Endothelial cell of umbilical vein (primary cell): ENCODE data around the gene AGTPBP1. TPM values are rescaled to one million over a fixed set of nuclear protein-coding genes. Genes with fewer than 3 reads are reported as not detected.

Experiments used
- BruUV-seq: library from RNA; stranded (reverse); fragments of 400-500 nt; replicated peaks from 2 replicates; lab custom pipeline; 2021; lab: Mats Ljungman, UMichigan
- CTCF ChIA-PET: fragments of 300-600, 350-600 bp; sonication (Branson Sonifier 250); formaldehyde crosslinking; loops from one replicate; lab custom pipeline; 2021; ENCODE audit warnings: antibody characterized with exemption, inconsistent platforms; lab: Charles Lee
- POLR2A ChIA-PET: fragments of 300-600, 350-600 bp; sonication (Branson Sonifier 250); formaldehyde crosslinking; loops from one replicate; lab custom pipeline; 2021; ENCODE audit warnings: antibody characterized with exemption, inconsistent platforms; lab: Charles Lee
- DNase-seq: peaks from one replicate; pipeline ENCODE4 v3.0.0-alpha.2; 2011; ENCODE audit warnings: low read depth, low spot score
- FAIRE-seq: peaks from 2 replicates; lab custom pipeline; 2011; peaks lifted over from hg19 to GRCh38; lab: Jason Lieb, UNC
- H2AFZ ChIP-seq: 2 replicates; pipeline ENCODE4 v1.6.0; 2012; ENCODE audit warnings: low read depth, low read length, control low read depth, inconsistent platforms
- H3K27ac ChIP-seq: 2 replicates; pipeline ENCODE4 v1.5.1; 2011; ENCODE audit warnings: low read depth, mild to moderate bottlenecking, control low read depth, low read length, moderate library complexity; ENCODE audit not compliant: insufficient read depth
- H3K27me3 ChIP-seq, 2 experiments: 2 replicates each; pipeline versions ENCODE4 v1.6.0 to v1.6.1; 2011; ENCODE audit warnings: low read length in 2 of 2, mixed read lengths in 1 of 2; ENCODE audit not compliant: control insufficient read depth in 2 of 2, insufficient read depth in 2 of 2
- H3K36me3 ChIP-seq, 2 experiments: 2 replicates in 1 of 2; 3 replicates in 1 of 2; pipeline ENCODE4 v1.5.1; 2011; ENCODE audit warnings: low read length in 2 of 2, mild to moderate bottlenecking in 1 of 2, moderate library complexity in 1 of 2; ENCODE audit not compliant: control insufficient read depth in 2 of 2, insufficient read depth in 2 of 2; ENCODE audit errors: extremely low read depth in 1 of 2
- H3K4me1 ChIP-seq: 3 replicates; pipeline ENCODE4 v1.5.1; 2011; ENCODE audit warnings: mild to moderate bottlenecking, low read length; ENCODE audit not compliant: control insufficient read depth, insufficient read depth; ENCODE audit errors: extremely low read depth
- H3K4me2 ChIP-seq: 2 replicates; pipeline ENCODE4 v1.6.1; 2011; ENCODE audit warnings: low read length, control low read depth, mixed read lengths; ENCODE audit not compliant: insufficient read depth
- H3K4me3 ChIP-seq, 3 experiments: fragments of 200-600 bp in 1 of 3; sonication (generic), shearing (Covaris generic) in 1 of 3; replicated peaks in 1 of 3; 2 replicates each; pipeline ENCODE4 v1.5.1; 2011 to 2016; ENCODE audit warnings: control low read depth in 3 of 3, low read length in 3 of 3, mild to moderate bottlenecking in 2 of 3, inconsistent platforms in 1 of 3, low read depth in 1 of 3, moderate library complexity in 1 of 3; ENCODE audit not compliant: insufficient read depth in 1 of 3
- H3K79me2 ChIP-seq: 2 replicates; pipeline ENCODE4 v1.6.0; 2012; ENCODE audit warnings: low read length, inconsistent platforms; ENCODE audit not compliant: control insufficient read depth, insufficient read depth
- H3K9ac ChIP-seq: replicated peaks from 2 replicates; pipeline ENCODE3; 2011; ENCODE audit warnings: low read length, control low read depth; ENCODE audit not compliant: insufficient read depth; ENCODE audit errors: extremely low read depth
- H3K9me1 ChIP-seq: replicated peaks from 3 replicates; pipeline ENCODE4 v1.6.0; 2011; ENCODE audit warnings: mild to moderate bottlenecking, low read length; ENCODE audit not compliant: control insufficient read depth, insufficient read depth; ENCODE audit errors: extremely low read depth
- H3K9me3 ChIP-seq: replicated peaks from 2 replicates; pipeline ENCODE4 v1.5.1; 2012; ENCODE audit warnings: low read length, inconsistent platforms; ENCODE audit not compliant: control insufficient read depth, insufficient read depth
- H4K20me1 ChIP-seq: replicated peaks from 2 replicates; pipeline ENCODE3; 2011; ENCODE audit warnings: mild to moderate bottlenecking, low read length; ENCODE audit not compliant: control insufficient read depth, insufficient read depth; ENCODE audit errors: extremely low read depth
- CTCF ChIP-seq, 2 donors: IDR thresholded peaks; 1 replicate in 1 of 2; 2 replicates in 1 of 2; pipeline ENCODE4 v1.5.1; 2011; ENCODE audit warnings: low read length in 2 of 2, mild to moderate bottlenecking in 2 of 2, moderate library complexity in 2 of 2, control low read depth in 1 of 2, inconsistent platforms in 1 of 2, low read depth in 1 of 2; ENCODE audit not compliant: insufficient read depth in 1 of 2; ENCODE audit errors: extremely low read depth in 1 of 2
- EZH2 ChIP-seq: IDR thresholded peaks from 2 replicates; pipeline ENCODE4 v1.6.1; 2012; ENCODE audit warnings: borderline replicate concordance, low read depth, mild to moderate bottlenecking, moderate library complexity, low read length, inconsistent platforms; ENCODE audit not compliant: severe bottlenecking
- FOS ChIP-seq: IDR thresholded peaks from 2 replicates; pipeline ENCODE4 v1.6.1; 2011; ENCODE audit warnings: mild to moderate bottlenecking, low read length, moderate library complexity, borderline replicate concordance; ENCODE audit not compliant: insufficient read depth
- GATA2 ChIP-seq: IDR thresholded peaks from 2 replicates; pipeline ENCODE4 v1.7.0; 2011; ENCODE audit warnings: low read depth, mild to moderate bottlenecking, moderate library complexity, mixed read lengths, low read length; ENCODE audit not compliant: insufficient read length, insufficient read depth
- JUN ChIP-seq: IDR thresholded peaks from 2 replicates; pipeline ENCODE4 v1.6.1; 2011; ENCODE audit warnings: borderline replicate concordance, low read depth; ENCODE audit not compliant: insufficient read length, insufficient read depth
- MAX ChIP-seq: IDR thresholded peaks from 2 replicates; pipeline ENCODE4 v1.6.1; 2011; ENCODE audit not compliant: insufficient read depth, insufficient read length
- MYC ChIP-seq: IDR thresholded peaks from one replicate; pipeline ENCODE4 v1.6.1; 2011; ENCODE audit warnings: mild to moderate bottlenecking, low read depth, low read length
- POLR2A ChIP-seq: IDR thresholded peaks from 2 replicates; pipeline ENCODE4 v1.6.1; 2012; ENCODE audit warnings: low read depth, mild to moderate bottlenecking, control low read depth, low read length
- POLR2AphosphoS5 ChIP-seq: IDR thresholded peaks from 2 replicates; pipeline ENCODE4 v1.6.1; 2012; ENCODE audit warnings: low read depth, mild to moderate bottlenecking, control low read depth, low read length, moderate library complexity; ENCODE audit not compliant: insufficient read depth
- dilution Hi-C: fragments of 300-500 bp; cut with MboI; formaldehyde crosslinking; loops from one replicate; pipeline ENCODE4 v1.15.0; 2019; ENCODE audit warnings: low sequenced_read_pairs; ENCODE audit not compliant: extremely low pct_ligation_motif_present
- intact Hi-C: fragments of 100-400 bp; cut with micrococcal nuclease; formaldehyde crosslinking; loops from one replicate; pipeline ENCODE4 v1.10.0; 2022
- polyA plus RNA-seq, 4 experiments: library from polyadenylated mRNA; depleted of rRNA in 3 of 4; stranded (reverse) in 3 of 4; unstranded in 1 of 4; fragments of >200 nt; gene quantifications; 2 replicates each; pipeline versions ENCODE4 v1.2.1 to v1.2.3, GENCODE V29; 2011 to 2012; ENCODE audit warnings: missing spikeins in 1 of 4
- total RNA-seq: library from RNA; stranded (reverse); gene quantifications from 2 replicates; pipeline ENCODE4 v1.2.3, GENCODE V29; 2021

AGTPBP1 gene
- total and polyA plus RNA-seq, 2 donors (not counting 3 experiments of a cell fraction or from before 2014, with no cell fraction given): 4.2 to 18.4 TPM

- intact Hi-C loops: no loop called here
These were observed 14.3 kb downstream of the AGTPBP1 start for GRCh38 chr9:85727500-85727899.

More at GRCh38 chr9:85727500-85727899, 14.3 kb downstream of the AGTPBP1 start:
- Histone ChIP-seq H4K20me1 (peaks cover 7% of the 10 kb centered on the region), H3K9ac (no peak overlapping the region), H3K4me1 (no peaks in the 10 kb centered on the region), H3K4me3 (no peak overlapping the region), H3K79me2 (peaks cover 5% of the 10 kb centered on the region), H3K36me3 (no peaks in the 10 kb centered on the region), H3K9me1 (no peaks in the 10 kb centered on the region), H3K27ac (no peak overlapping the region), H3K27me3 (no peaks in the 10 kb centered on the region), H2AFZ (no peak overlapping the region), H3K4me2 (no peak overlapping the region), H3K9me3 (no peaks in the 10 kb centered on the region)
- TF ChIP-seq POLR2A (no peak), CTCF (IDR thresholded peaks at IDR 0.05; ENCODE audit: extremely low read depth in 1 of 2, insufficient read depth in 1 of 2, low read depth in 1 of 2, low read length in 2 of 2) (no peak), MYC (no peak), GATA2 (no peak), EZH2 (no peak), POLR2AphosphoS5 (no peak), JUN (no peak), FOS (no peak), MAX (no peak)
- FAIRE-seq: no peak
- no TSS peak for BruUV-seq
- ChIA-PET CTCF (no interaction called here), POLR2A (no interaction called here)
- dilution Hi-C loops: no loop called here
- DNase-seq: no peak
